Tibial artery (tissue), 4 donors: Measurements from ENCODE around the gene WIZ.
"Not testable (repeated sequence)": the region's sequence is repeated elsewhere in the genome, so short reads cannot be mapped to it uniquely, and the experiment has no call there.

ENCODE experiments used
- DNase-seq, 2 donors: peaks; one replicate each; pipeline ENCODE4 v3.0.0-alpha.2; 2019
- H3K27ac ChIP-seq, 2 donors: fragments of 200-600 bp; sonication (generic) in 1 of 2; 1 replicate in 1 of 2; 2 replicates in 1 of 2; pipeline ENCODE4 v1.5.1; 2018 to 2019; ENCODE audit warnings: mild to moderate bottlenecking in 1 of 2
- H3K27me3 ChIP-seq, 2 donors: fragments of 200-600 bp; sonication (generic) in 1 of 2; one replicate each; pipeline versions ENCODE4 v1.5.1 to v1.6.0; 2016 to 2019
- H3K36me3 ChIP-seq, 3 donors: fragments of 200-600 bp; sonication (generic) in 2 of 3; one replicate each; pipeline ENCODE4 v1.5.1; 2016 to 2019; ENCODE audit warnings: mild to moderate bottlenecking in 2 of 3
- H3K4me1 ChIP-seq, 4 donors: fragments of 200-600 bp; sonication (generic) in 2 of 4; 1 replicate in 3 of 4; 2 replicates in 1 of 4; pipeline ENCODE4 v1.5.1; 2016 to 2019
- H3K4me3 ChIP-seq, 2 donors: fragments of 200-600 bp; sonication (generic) in 1 of 2; 1 replicate in 1 of 2; 2 replicates in 1 of 2; pipeline ENCODE4 v1.5.1; 2018 to 2019; ENCODE audit warnings: mild to moderate bottlenecking in 2 of 2
- H3K9me3 ChIP-seq, 3 donors: fragments of 200-600 bp; sonication (generic) in 1 of 3; one replicate each; pipeline ENCODE4 v1.5.1; 2016 to 2019
- CTCF ChIP-seq, 2 experiments: fragments of 200-600 bp in 1 of 2; fragments of 450-650 bp in 1 of 2; IDR thresholded peaks; one replicate each; pipeline ENCODE4 v1.5.1; 2017 to 2019; ENCODE audit warnings: antibody characterized with exemption in 2 of 2, mild to moderate bottlenecking in 1 of 2, moderate library complexity in 1 of 2
- intact Hi-C: fragments of 100-400 bp; cut with DNase I; formaldehyde crosslinking; loops from one replicate; pipeline ENCODE4 v1.15.0; 2023; ENCODE audit warnings: low total_unique reads

Gene WIZ

GRCh38 chr19:15419413-15420025, 30.2 kb downstream of the WIZ start:
- Histone ChIP-seq H3K27ac (peak overlapping the region; percentile 74 to 87), H3K9me3 (no peaks in the 10 kb centered on the region), H3K36me3 (peaks cover 23 to 25% (median 24%) of the 10 kb centered on the region in 3 donors), H3K27me3 (no peaks in the 10 kb centered on the region), H3K4me1 (peaks cover 0 to 42% (median 29%) of the 10 kb centered on the region in 4 donors), H3K4me3 (peak overlapping the region; percentile 92 to 97)
- no peak for TF ChIP-seq CTCF (IDR thresholded peaks at IDR 0.05)
- intact Hi-C loops = no loop called here
- no peak for DNase-seq

GRCh38 chr19:15418579-15419412, 31.0 kb downstream of the WIZ start, which contains the start of gene AKAP8L:
Gene AKAP8L (minus strand): TSS chr19:15418988. CDS start chr19:15418923, 65 bp downstream.
- peak within 1 kb of the TSS; percentile 92 to 97 for H3K4me3 ChIP-seq
- intact Hi-C loops = no loop called here
- H3K4me1 ChIP-seq = peaks cover 0 to 49% (median 29%) of the 10 kb centered on the region in 4 donors
- TF ChIP-seq CTCF (IDR thresholded peaks at IDR 0.05) = peak; percentile 54 to 61
- H3K27me3 ChIP-seq = no peaks in the 10 kb centered on the region
- H3K27ac ChIP-seq = peak within 1 kb of the TSS; percentile 87 to 97
- H3K36me3 ChIP-seq = peaks cover 15 to 18% (median 16%) of the 10 kb centered on the region in 3 donors
- H3K9me3 ChIP-seq = no peaks in the 10 kb centered on the region
- DNase-seq = peak; percentile 100

GRCh38 chr19:15418231-15418578, 31.6 kb downstream of the WIZ start:
- Histone ChIP-seq H3K4me3 (peak overlapping the region; percentile 92 to 97), H3K36me3 (peaks cover 10 to 12% (median 11%) of the 10 kb centered on the region in 3 donors), H3K9me3 (no peaks in the 10 kb centered on the region), H3K4me1 (peaks cover 0 to 55% (median 35%) of the 10 kb centered on the region in 4 donors), H3K27ac (peak overlapping the region; percentile 87 to 97), H3K27me3 (no peaks in the 10 kb centered on the region)
- intact Hi-C loops = no loop called here
- no peak for TF ChIP-seq CTCF (IDR thresholded peaks at IDR 0.05)
- no peak for DNase-seq

GRCh38 chr19:15417699-15418098, 32.1 kb downstream of the WIZ start:
- Histone ChIP-seq H3K4me3 (peak overlapping the region; percentile 92 to 97), H3K4me1 (peaks cover 0 to 60% (median 40%) of the 10 kb centered on the region in 4 donors), H3K36me3 (peaks cover 4 to 7% (median 5%) of the 10 kb centered on the region in 3 donors), H3K9me3 (no peaks in the 10 kb centered on the region), H3K27ac (peak overlapping the region; percentile 87 to 97), H3K27me3 (no peaks in the 10 kb centered on the region)
- intact Hi-C loops = no loop called here
- peak in 1 of 2 donors; percentile 65 for DNase-seq
- TF ChIP-seq CTCF (IDR thresholded peaks at IDR 0.05) = no peak

GRCh38 chr19:15412832-15413231, 36.9 kb downstream of the WIZ start:
- no peak overlapping the region for H3K4me3 ChIP-seq
- no peak for TF ChIP-seq CTCF (IDR thresholded peaks at IDR 0.05)
- peak in 1 of 2 donors; percentile 21 for DNase-seq
- no peaks in the 10 kb centered on the region for H3K27me3 ChIP-seq
- H3K36me3 ChIP-seq = peaks cover 0 to 17% (median 11%) of the 10 kb centered on the region in 3 donors
- peaks cover 0 to 98% (median 52%) of the 10 kb centered on the region in 4 donors for H3K4me1 ChIP-seq
- intact Hi-C loops = no loop called here
- peak overlapping the region; percentile 8 to 51 for H3K27ac ChIP-seq
- no peaks in the 10 kb centered on the region for H3K9me3 ChIP-seq

- H3K4me3 ChIP-seq, H3K9me3 ChIP-seq, H3K27me3 ChIP-seq, intact Hi-C loops: not testable (repeated sequence)
- Histone ChIP-seq H3K36me3 (peaks cover 0 to 18% (median 11%) of the 10 kb centered on the region in 3 donors), H3K4me1 (peaks cover 0 to 92% (median 42%) of the 10 kb centered on the region in 4 donors), H3K27ac (peak overlapping the region in 1 of 2 donors; percentile 51)
- DNase-seq = peak in 1 of 2 donors; percentile 44
Observed at GRCh38 chr19:15411351-15411750, 38.4 kb downstream of the WIZ start.
